Activated CD8-positive, alpha-beta T cell treated with anti-CD3 and anti-CD28 coated beads for 36 hours (primary cell): ENCODE results near the gene OBP2B. TPM values are rescaled to one million over a fixed set of nuclear protein-coding genes. Genes with fewer than 3 reads are reported as not detected.

Source experiments
- ATAC-seq: fragments of 200-7000 bp; cut with Tn5 transposase; one replicate; pipeline ENCODE4 v1.10.0; 2021; ENCODE audit warnings: mild to moderate bottlenecking, moderate library complexity
- CTCF ChIA-PET: fragments of 350-600 bp; sonication (Branson Sonifier 250); formaldehyde crosslinking; loops from one replicate; lab custom pipeline; 2021; ENCODE audit warnings: antibody characterized with exemption; lab: Charles Lee
- POLR2A ChIA-PET: fragments of 350-600 bp; sonication (Branson Sonifier 250); formaldehyde crosslinking; loops from one replicate; lab custom pipeline; 2021; ENCODE audit warnings: antibody characterized with exemption; lab: Charles Lee
- DNase-seq: peaks from one replicate; pipeline ENCODE4 v3.0.0-alpha.2; 2020
- H3K27ac Mint-ChIP-seq: one replicate; pipeline ENCODE4 v1.8.0; 2021; ENCODE audit warnings: mild to moderate bottlenecking, mixed read lengths
- H3K27me3 Mint-ChIP-seq: one replicate; pipeline ENCODE4 v1.8.0; 2021; ENCODE audit warnings: mixed read lengths
- H3K36me3 Mint-ChIP-seq: one replicate; pipeline ENCODE4 v1.8.0; 2021; ENCODE audit warnings: low read depth, mixed read lengths
- H3K4me1 Mint-ChIP-seq: one replicate; pipeline ENCODE4 v1.8.0; 2021; ENCODE audit warnings: low read depth, mixed read lengths
- H3K4me3 Mint-ChIP-seq: one replicate; pipeline ENCODE4 v1.8.0; 2021; ENCODE audit warnings: mild to moderate bottlenecking, moderate library complexity, mixed read lengths
- H3K9me3 Mint-ChIP-seq: one replicate; pipeline ENCODE4 v1.8.0; 2021; ENCODE audit warnings: mixed read lengths
- intact Hi-C: fragments of 100-400 bp; cut with micrococcal nuclease; formaldehyde crosslinking; loops from one replicate; pipeline ENCODE4 v1.10.0; 2022
- total RNA-seq, 2 experiments: library from RNA; stranded (reverse); gene quantifications; one replicate each; pipeline ENCODE4 v1.2.3, GENCODE V29; 2021
- TF ChIP-seq, protein P1 (sequence below): fragments of 200-600 bp; IDR thresholded peaks from one replicate; pipeline ENCODE4 v1.8.0; 2022; ENCODE audit warnings: antibody characterized with exemption, mild to moderate bottlenecking

Gene OBP2B
- total RNA-seq, 2 experiments from 2014 or later = not detected

DNA sequence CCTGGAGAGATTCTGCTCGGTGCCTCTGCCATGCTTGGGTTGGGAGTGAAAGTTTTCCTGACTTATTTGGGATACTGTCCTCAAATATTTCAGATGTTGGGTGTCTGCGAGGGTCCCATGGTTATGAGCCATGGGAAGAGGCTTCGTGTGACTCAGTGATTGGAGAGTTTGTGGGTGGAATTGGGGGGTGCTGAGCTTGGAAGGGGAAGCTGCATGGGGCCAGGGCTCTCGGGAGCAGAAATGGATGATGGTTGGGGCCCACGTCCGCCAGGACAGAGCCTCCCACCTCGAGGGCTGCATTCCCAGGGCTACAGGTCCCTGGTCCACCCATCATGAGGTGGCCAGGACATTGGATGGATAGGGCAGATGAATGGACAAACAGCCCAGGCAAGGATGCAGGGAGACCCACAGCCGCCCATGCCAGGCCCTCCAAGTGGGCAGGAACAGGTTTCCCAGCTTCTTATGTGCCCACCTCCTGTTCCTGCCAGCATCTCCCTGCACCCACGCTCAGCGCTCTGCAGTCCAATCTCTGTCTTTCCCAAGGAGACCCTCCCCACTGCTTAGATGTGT, 5.5 kb downstream of the OBP2B start:
- ChIA-PET POLR2A (no interaction called here), CTCF (no interaction called here)
- ATAC-seq (no peak), DNase-seq (no peak)
- H3K9me3 Mint-ChIP-seq = no peaks in the 10 kb centered on the region
- peaks cover 8% of the 10 kb centered on the region for H3K27me3 Mint-ChIP-seq
- H3K36me3 Mint-ChIP-seq = no peaks in the 10 kb centered on the region
- intact Hi-C loops = no loop called here
- peaks cover 3% of the 10 kb centered on the region for H3K4me1 Mint-ChIP-seq
- no peak overlapping the region for H3K27ac Mint-ChIP-seq
- TF ChIP-seq, protein P1, sequence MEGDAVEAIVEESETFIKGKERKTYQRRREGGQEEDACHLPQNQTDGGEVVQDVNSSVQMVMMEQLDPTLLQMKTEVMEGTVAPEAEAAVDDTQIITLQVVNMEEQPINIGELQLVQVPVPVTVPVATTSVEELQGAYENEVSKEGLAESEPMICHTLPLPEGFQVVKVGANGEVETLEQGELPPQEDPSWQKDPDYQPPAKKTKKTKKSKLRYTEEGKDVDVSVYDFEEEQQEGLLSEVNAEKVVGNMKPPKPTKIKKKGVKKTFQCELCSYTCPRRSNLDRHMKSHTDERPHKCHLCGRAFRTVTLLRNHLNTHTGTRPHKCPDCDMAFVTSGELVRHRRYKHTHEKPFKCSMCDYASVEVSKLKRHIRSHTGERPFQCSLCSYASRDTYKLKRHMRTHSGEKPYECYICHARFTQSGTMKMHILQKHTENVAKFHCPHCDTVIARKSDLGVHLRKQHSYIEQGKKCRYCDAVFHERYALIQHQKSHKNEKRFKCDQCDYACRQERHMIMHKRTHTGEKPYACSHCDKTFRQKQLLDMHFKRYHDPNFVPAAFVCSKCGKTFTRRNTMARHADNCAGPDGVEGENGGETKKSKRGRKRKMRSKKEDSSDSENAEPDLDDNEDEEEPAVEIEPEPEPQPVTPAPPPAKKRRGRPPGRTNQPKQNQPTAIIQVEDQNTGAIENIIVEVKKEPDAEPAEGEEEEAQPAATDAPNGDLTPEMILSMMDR = no peak
- H3K4me3 Mint-ChIP-seq = no peak overlapping the region

DNA sequence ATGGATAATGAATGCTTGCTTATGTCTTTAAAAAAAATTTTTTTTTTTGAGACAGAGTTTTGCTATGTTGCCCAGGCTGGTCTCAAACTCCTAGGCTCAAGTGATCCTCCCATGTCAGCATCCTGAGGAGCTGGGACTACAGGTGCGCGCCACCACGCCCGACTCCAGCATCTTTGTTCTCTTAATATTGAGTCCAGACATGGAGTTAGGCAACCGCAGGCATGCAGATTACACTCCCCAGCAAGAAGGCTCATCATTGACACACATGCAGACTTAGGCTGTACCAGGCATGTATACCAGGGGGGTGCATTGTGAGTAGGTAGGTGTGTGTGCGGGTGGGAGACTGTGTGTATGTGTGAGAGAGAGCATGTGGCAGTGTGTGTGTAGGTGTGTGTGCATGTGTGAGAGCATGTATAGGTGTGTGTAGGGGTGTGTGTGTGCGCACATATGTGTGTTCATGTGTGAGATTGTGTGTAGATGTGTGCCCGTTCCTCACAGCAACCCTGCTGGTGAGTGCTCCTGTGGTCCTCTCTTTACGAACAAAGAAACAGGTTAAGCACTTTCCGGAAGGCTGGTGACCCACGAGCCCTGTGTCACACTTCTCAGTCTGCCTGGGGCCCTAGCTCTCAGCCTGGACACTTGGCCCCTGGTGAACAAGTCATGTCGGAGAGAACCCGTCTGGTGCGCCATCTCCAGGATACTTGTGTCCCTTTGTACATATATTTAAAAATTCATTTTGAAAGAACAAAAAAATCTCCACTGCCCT, 6.2 kb downstream of the OBP2B start:
- TF ChIP-seq, protein P1 = no peak
- CTCF ChIA-PET = interaction anchor here (0.6 kb wide), 1 partner anchor 42 kb away, joined by 3 read pairs; no protein-coding TSS in a partner anchor
- Mint-ChIP-seq H3K4me1 (peaks cover 3% of the 10 kb centered on the region), H3K27me3 (peaks cover 8% of the 10 kb centered on the region), H3K27ac (no peak overlapping the region), H3K4me3 (no peak overlapping the region), H3K9me3 (no peaks in the 10 kb centered on the region), H3K36me3 (no peaks in the 10 kb centered on the region)
- DNase-seq (no peak), ATAC-seq (no peak)
- POLR2A ChIA-PET = no interaction called here
- intact Hi-C loops = no loop called here

GRCh38 chr9:133202145-133202513, 6.9 kb downstream of the OBP2B start:
- Mint-ChIP-seq H3K36me3 (no peaks in the 10 kb centered on the region), H3K4me1 (peaks cover 3% of the 10 kb centered on the region), H3K27ac (no peak overlapping the region), H3K9me3 (no peaks in the 10 kb centered on the region), H3K4me3 (no peak overlapping the region), H3K27me3 (peaks cover 8% of the 10 kb centered on the region)
- DNase-seq (no peak), ATAC-seq (no peak)
- CTCF ChIA-PET = interaction anchor here (0.6 kb wide), 1 partner anchor 42 kb away, joined by 3 read pairs; no protein-coding TSS in a partner anchor
- intact Hi-C loops = no loop called here
- TF ChIP-seq, protein P1 = no peak
- POLR2A ChIA-PET = no interaction called here

- intact Hi-C loops = no loop called here
- CTCF ChIA-PET = interaction anchor here (0.6 to 2.8 kb wide), 2 partner anchors 14 to 41 kb away, joined by 3 to 18 read pairs; no protein-coding TSS in a partner anchor
- no peaks in the 10 kb centered on the region for H3K36me3 Mint-ChIP-seq
- H3K4me3 Mint-ChIP-seq = no peak overlapping the region
- DNase-seq (no peak), ATAC-seq (no peak)
- peaks cover 3% of the 10 kb centered on the region for H3K4me1 Mint-ChIP-seq
- H3K27ac Mint-ChIP-seq = no peak overlapping the region
- H3K9me3 Mint-ChIP-seq = no peaks in the 10 kb centered on the region
- peaks cover 8% of the 10 kb centered on the region for H3K27me3 Mint-ChIP-seq
- POLR2A ChIA-PET = no interaction called here
- TF ChIP-seq, protein P1 = no peak
Measured at GRCh38 chr9:133201424-133202144, 7.5 kb downstream of the OBP2B start.
